G401.6 (cell line): ENCODE results near the gene B3GNT2.

ENCODE experiments used
- FAIRE-seq: peaks from 2 replicates; lab custom pipeline; 2012; peaks lifted over from hg19 to GRCh38; lab: Jason Lieb, UNC

Gene B3GNT2

GRCh38 chr2:62205554-62205953 lies 9.6 kb downstream of the B3GNT2 start:
- no peak for FAIRE-seq

- no peak for FAIRE-seq
These were observed 10.1 kb downstream of the B3GNT2 start for GRCh38 chr2:62206024-62206423.

- FAIRE-seq: no peak
These were observed 11.6 kb downstream of the B3GNT2 start for GRCh38 chr2:62207491-62207890.

GRCh38 chr2:62208074-62208757 lies 12.3 kb downstream of the B3GNT2 start:
- no peak for FAIRE-seq

GRCh38 chr2:62208758-62209114 lies 12.8 kb downstream of the B3GNT2 start:
- no peak for FAIRE-seq

GRCh38 chr2:62209427-62209991 lies 13.6 kb downstream of the B3GNT2 start:
- no peak for FAIRE-seq

GRCh38 chr2:62215306-62216064 lies 19.6 kb downstream of the B3GNT2 start:
- no peak for FAIRE-seq

GRCh38 chr2:62216113-62216512 lies 20.2 kb downstream of the B3GNT2 start:
- FAIRE-seq: no peak

GRCh38 chr2:62216616-62217015 lies 20.7 kb downstream of the B3GNT2 start:
- FAIRE-seq: no peak

GRCh38 chr2:62217421-62217820 lies 21.5 kb downstream of the B3GNT2 start:
- FAIRE-seq: no peak

- FAIRE-seq: no peak
These were observed 22.1 kb downstream of the B3GNT2 start for GRCh38 chr2:62217970-62218369.

- no peak for FAIRE-seq
These were observed 23.7 kb downstream of the B3GNT2 start for GRCh38 chr2:62219407-62220159.

- no peak for FAIRE-seq
These were observed 25.2 kb downstream of the B3GNT2 start for GRCh38 chr2:62221141-62221540.

- FAIRE-seq: no peak
These were observed 26.3 kb downstream of the B3GNT2 start for GRCh38 chr2:62222171-62222570.

GRCh38 chr2:62222674-62223073 lies 26.8 kb downstream of the B3GNT2 start:
- no peak for FAIRE-seq

- FAIRE-seq: no peak
These were observed 29.1 kb downstream of the B3GNT2 start for GRCh38 chr2:62224976-62225375.

GRCh38 chr2:62227386-62228075 lies 31.6 kb downstream of the B3GNT2 start:
- no peak for FAIRE-seq

- FAIRE-seq: no peak
These were observed 33.2 kb downstream of the B3GNT2 start for GRCh38 chr2:62229082-62229605.

GRCh38 chr2:62231541-62231940 lies 35.6 kb downstream of the B3GNT2 start:
- no peak for FAIRE-seq

- no peak for FAIRE-seq
These were observed 39.1 kb downstream of the B3GNT2 start for GRCh38 chr2:62234755-62235655.

- FAIRE-seq: no peak
These were observed 40.6 kb downstream of the B3GNT2 start for GRCh38 chr2:62236499-62236898.
